Natural killer cell (primary cell): ENCODE data around the gene LCNL1. TPM values are rescaled to one million over a fixed set of nuclear protein-coding genes. Genes with fewer than 3 reads are reported as not detected.

ENCODE experiments used
- ATAC-seq, 3 donors: fragments of 150-1000 bp in 2 of 3; fragments of 200-7000 bp in 1 of 3; cut with Tn5 transposase; 1 replicate in 1 of 3; 2 replicates in 2 of 3; pipeline ENCODE4 v1.10.0; 2021; ENCODE audit warnings: mild to moderate bottlenecking in 2 of 3, moderate library complexity in 2 of 3
- DNase-seq, 2 donors: peaks; one replicate each; pipeline versions ENCODE4 v3.0.0 to v3.0.0-alpha.2; 2013 to 2021; ENCODE audit warnings: mixed read lengths in 1 of 2
- H3K27ac ChIP-seq: one replicate; pipeline ENCODE4 v1.5.1; 2013; ENCODE audit warnings: mild to moderate bottlenecking, low read length
- H3K27me3 ChIP-seq: one replicate; pipeline ENCODE4 v1.6.1; 2013; ENCODE audit warnings: low read length; ENCODE audit not compliant: control insufficient read depth, insufficient read depth
- H3K36me3 ChIP-seq: one replicate; pipeline ENCODE4 v1.6.1; 2013; ENCODE audit warnings: low read length; ENCODE audit not compliant: control insufficient read depth, insufficient read depth
- H3K4me1 ChIP-seq: one replicate; pipeline ENCODE4 v1.6.1; 2013; ENCODE audit warnings: low read length; ENCODE audit not compliant: control insufficient read depth, insufficient read depth
- H3K4me3 ChIP-seq: one replicate; pipeline ENCODE4 v1.5.1; 2013; ENCODE audit warnings: low read length
- H3K9me3 ChIP-seq: one replicate; pipeline ENCODE4 v1.6.1; 2013; ENCODE audit warnings: low read length; ENCODE audit not compliant: control insufficient read depth, insufficient read depth
- H3K27ac Mint-ChIP-seq, 2 donors: one replicate each; pipeline ENCODE4 v1.8.0; 2022; ENCODE audit warnings: mild to moderate bottlenecking in 2 of 2, mixed read lengths in 2 of 2, moderate library complexity in 1 of 2
- H3K27me3 Mint-ChIP-seq, 2 donors: one replicate each; pipeline ENCODE4 v1.8.0; 2022; ENCODE audit warnings: low read depth in 2 of 2, mixed read lengths in 2 of 2
- H3K36me3 Mint-ChIP-seq: one replicate; pipeline ENCODE4 v1.8.0; 2022; ENCODE audit warnings: mixed read lengths
- H3K4me1 Mint-ChIP-seq, 2 donors: one replicate each; pipeline ENCODE4 v1.8.0; 2022; ENCODE audit warnings: mixed read lengths in 2 of 2
- H3K4me3 Mint-ChIP-seq: one replicate; pipeline ENCODE4 v1.8.0; 2022; ENCODE audit warnings: mild to moderate bottlenecking, moderate library complexity, mixed read lengths
- H3K9me3 Mint-ChIP-seq, 2 donors: one replicate each; pipeline ENCODE4 v1.8.0; 2022; ENCODE audit warnings: mixed read lengths in 2 of 2
- whole genome bisulfite sequencing: methylation state at CpG from one replicate; pipeline ENCODE4 v1.1.7; 2013; ENCODE audit warnings: missing lambda C conversion rate; ENCODE audit not compliant: insufficient coverage; 5-methylcytosine and 5-hydroxymethylcytosine counted together
- intact Hi-C: fragments of 100-400 bp; cut with micrococcal nuclease; formaldehyde crosslinking; loops from one replicate; pipeline ENCODE4 v1.14.2; 2022
- total RNA-seq, 4 donors: library from RNA; stranded (reverse); fragments of 120-200 nt in 1 of 4; gene quantifications; one replicate each; pipeline versions ENCODE4 v1.2.3 to v1.2.4, GENCODE V29; 2013 to 2022
- TF ChIP-seq, protein P1 (sequence below): fragments of 200-600 bp; IDR thresholded peaks from one replicate; pipeline ENCODE4 v1.8.0; 2022; ENCODE audit warnings: antibody characterized with exemption

The LCNL1 gene
- total RNA-seq, 3 donors from 2014 or later (not counting 1 experiment from before 2014, with no cell fraction given) = 4.9 to 8.4 (median 8.2) TPM

DNA sequence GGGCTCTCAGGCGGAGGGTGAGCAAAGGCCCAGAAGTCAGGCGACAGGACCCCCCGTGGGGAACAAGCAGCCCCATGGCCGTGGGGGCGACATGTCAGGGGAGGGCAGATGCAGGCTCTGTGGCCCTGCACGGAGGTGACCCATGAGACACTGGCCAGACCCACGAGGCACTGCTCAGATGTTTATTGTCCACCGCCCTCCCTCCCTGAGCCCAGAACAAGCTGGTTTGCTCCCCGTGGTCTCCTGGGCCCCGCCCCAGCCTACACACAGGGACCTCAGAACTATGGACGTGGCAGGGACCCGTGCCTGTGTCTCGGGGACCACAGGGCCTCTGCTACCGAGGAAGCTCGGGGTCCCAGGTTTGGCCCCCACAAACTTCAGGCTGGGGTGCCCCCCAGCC lies 47.2 kb downstream of the LCNL1 start:
- Mint-ChIP-seq H3K36me3 (no peaks in the 10 kb centered on the region), H3K4me1 (peaks cover 39 to 75% of the 10 kb centered on the region in 2 donors), H3K9me3 (no peaks in the 10 kb centered on the region), H3K27me3 (no peaks in the 10 kb centered on the region), H3K27ac (peak overlapping the region; percentile 88 to 91), H3K4me3 (peak overlapping the region; percentile 91)
- ATAC-seq (no peak), DNase-seq (peak in 1 of 2 donors; percentile 44)
- Histone ChIP-seq H3K27ac (peak overlapping the region; percentile 73), H3K9me3 (no peaks in the 10 kb centered on the region), H3K4me3 (peak overlapping the region; percentile 68), H3K27me3 (no peaks in the 10 kb centered on the region), H3K36me3 (no peaks in the 10 kb centered on the region), H3K4me1 (peaks cover 92% of the 10 kb centered on the region)
- TF ChIP-seq, protein P1, sequence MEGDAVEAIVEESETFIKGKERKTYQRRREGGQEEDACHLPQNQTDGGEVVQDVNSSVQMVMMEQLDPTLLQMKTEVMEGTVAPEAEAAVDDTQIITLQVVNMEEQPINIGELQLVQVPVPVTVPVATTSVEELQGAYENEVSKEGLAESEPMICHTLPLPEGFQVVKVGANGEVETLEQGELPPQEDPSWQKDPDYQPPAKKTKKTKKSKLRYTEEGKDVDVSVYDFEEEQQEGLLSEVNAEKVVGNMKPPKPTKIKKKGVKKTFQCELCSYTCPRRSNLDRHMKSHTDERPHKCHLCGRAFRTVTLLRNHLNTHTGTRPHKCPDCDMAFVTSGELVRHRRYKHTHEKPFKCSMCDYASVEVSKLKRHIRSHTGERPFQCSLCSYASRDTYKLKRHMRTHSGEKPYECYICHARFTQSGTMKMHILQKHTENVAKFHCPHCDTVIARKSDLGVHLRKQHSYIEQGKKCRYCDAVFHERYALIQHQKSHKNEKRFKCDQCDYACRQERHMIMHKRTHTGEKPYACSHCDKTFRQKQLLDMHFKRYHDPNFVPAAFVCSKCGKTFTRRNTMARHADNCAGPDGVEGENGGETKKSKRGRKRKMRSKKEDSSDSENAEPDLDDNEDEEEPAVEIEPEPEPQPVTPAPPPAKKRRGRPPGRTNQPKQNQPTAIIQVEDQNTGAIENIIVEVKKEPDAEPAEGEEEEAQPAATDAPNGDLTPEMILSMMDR = no peak
- intact Hi-C loops = no loop called here
- 15% methylated on average over 15 of the region's 15 CpGs for WGBS

DNA sequence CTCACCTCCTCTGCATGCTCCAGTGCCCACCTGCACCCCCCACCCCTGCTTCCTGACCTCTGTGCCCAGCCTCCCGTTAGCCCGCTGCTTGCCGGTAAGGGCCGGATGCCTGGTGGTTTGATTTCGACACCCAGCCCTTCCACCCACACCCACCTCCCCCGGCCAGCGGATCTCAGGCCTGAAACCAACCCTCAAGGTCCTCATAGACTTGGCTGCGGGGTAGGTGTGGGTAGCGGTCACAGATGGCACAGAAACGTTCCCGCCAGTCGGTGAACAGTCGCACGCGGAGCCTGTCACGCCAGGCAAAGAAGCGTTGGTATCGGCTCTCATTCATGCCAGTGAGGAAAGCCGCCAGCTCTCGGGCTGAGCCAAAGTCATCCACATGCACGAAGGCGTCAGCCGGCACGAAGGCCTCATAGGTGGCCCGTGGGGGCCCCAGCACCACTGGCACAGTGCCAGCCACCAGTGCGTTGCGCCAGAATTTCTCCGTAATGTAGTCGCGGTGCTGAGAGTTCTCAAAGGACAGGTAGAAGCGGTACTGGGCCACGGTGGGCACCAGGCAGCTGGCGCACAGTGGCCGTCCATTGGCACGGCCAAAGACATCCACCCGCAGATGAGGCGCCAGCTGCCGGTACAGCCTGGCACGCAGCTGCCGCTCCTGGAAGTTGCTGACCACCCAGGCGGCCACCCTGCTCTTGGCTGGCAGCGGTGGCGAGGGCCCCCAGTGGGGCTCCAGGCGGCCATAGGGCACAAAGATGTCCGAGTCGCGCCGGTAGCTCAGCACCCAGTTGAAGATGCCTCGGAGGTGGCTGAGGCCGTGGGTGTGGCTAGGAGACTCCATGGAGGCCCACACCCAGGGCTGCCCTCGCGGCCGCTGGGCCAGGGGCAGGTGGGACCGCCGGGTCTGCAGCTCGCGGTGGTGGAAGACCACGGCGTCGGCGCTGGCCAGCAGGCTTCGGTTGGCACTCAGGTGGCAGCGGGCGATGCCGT lies 48.0 kb downstream of the LCNL1 start:
- Mint-ChIP-seq H3K27ac (peak overlapping the region; percentile 88 to 91), H3K9me3 (no peaks in the 10 kb centered on the region), H3K36me3 (no peaks in the 10 kb centered on the region), H3K4me1 (peaks cover 44 to 79% of the 10 kb centered on the region in 2 donors), H3K27me3 (no peaks in the 10 kb centered on the region), H3K4me3 (peak overlapping the region; percentile 85)
- Histone ChIP-seq H3K27me3 (no peaks in the 10 kb centered on the region), H3K27ac (peak overlapping the region; percentile 73), H3K4me3 (peak overlapping the region; percentile 68), H3K36me3 (no peaks in the 10 kb centered on the region), H3K4me1 (peaks cover 92% of the 10 kb centered on the region), H3K9me3 (no peaks in the 10 kb centered on the region)
- 46% methylated on average over 63 of the region's 65 CpGs for WGBS
- intact Hi-C loops = no loop called here
- ATAC-seq (peak; percentile 4 to 23 (median 23)), DNase-seq (peak; percentile 56 to 67)
- TF ChIP-seq, protein P1 = no peak

DNA sequence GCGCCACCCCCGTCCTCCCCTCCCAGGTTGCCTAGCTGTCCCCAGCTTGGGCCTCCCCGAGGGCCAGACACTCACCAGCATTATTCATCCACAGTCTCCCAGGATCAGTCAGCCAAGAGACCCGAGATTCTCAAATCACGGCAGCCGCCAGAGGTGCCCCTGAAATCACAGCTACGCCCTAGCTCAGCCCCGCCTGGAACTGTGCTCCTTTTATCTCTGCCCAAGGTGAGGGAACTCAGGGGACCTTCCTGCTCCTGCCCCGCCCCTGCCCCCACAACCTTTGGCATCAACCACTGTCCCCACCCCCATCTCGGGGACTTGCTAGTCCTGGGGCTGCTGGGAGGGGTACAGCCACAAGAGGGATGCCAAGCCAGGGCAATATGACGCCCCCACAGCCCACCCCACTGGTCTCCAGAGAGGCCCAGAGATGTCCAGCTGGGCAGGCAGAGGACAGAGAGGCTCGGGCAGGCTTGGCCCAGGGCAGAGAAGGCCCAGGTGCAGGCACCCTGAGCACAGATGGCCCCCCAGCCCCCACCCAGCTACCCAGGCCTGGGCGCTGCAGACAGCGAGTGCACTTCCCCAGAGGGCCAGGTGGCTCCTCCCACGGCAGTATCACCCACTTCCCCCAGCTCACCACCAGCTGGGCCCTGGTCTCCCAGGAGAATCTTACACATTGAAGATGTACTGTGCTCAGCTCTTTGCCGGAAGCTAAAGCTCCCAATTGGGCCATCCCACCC lies 49.3 kb downstream of the LCNL1 start, which contains the start of gene FUT7:
TSS of gene FUT7 (minus strand) at position 185 of the 737 bp plus-strand sequence. CDS start at position 88, 97 bp downstream.
- no peaks in the 10 kb centered on the region for H3K9me3 Mint-ChIP-seq
- peak within 1 kb of the TSS; percentile 73 for H3K27ac ChIP-seq
- intact Hi-C loops = no loop called here
- TF ChIP-seq, protein P1 = no peak
- ATAC-seq (no peak), DNase-seq (peak in 1 of 2 donors; percentile 63)
- H3K4me1 Mint-ChIP-seq = peaks cover 39 to 67% of the 10 kb centered on the region in 2 donors
- no peaks in the 10 kb centered on the region for H3K36me3 ChIP-seq
- no peaks in the 10 kb centered on the region for H3K27me3 Mint-ChIP-seq
- H3K4me3 Mint-ChIP-seq = peak within 1 kb of the TSS; percentile 85
- no peaks in the 10 kb centered on the region for H3K9me3 ChIP-seq
- H3K27ac Mint-ChIP-seq = peak within 1 kb of the TSS; percentile 88 to 91
- H3K27me3 ChIP-seq = no peaks in the 10 kb centered on the region
- no peaks in the 10 kb centered on the region for H3K36me3 Mint-ChIP-seq
- peak within 1 kb of the TSS; percentile 68 for H3K4me3 ChIP-seq
- peaks cover 79% of the 10 kb centered on the region for H3K4me1 ChIP-seq
- WGBS = 17% methylated on average over 16 of the region's 16 CpGs
